GM23338 (cell line): ENCODE measurements around the gene POLR2A. TPM values are rescaled to one million over a fixed set of nuclear protein-coding genes. Genes with fewer than 3 reads are reported as not detected.

Experiments used
- ATAC-seq: fragments of 200-7000 bp; cut with Tn5 transposase; 3 replicates; pipeline ENCODE4 v1.9.1; 2020
- DNase-seq: peaks from one replicate; pipeline ENCODE4 v3.0.0-alpha.2; 2015; ENCODE audit warnings: low spot score
- H2AFZ ChIP-seq: fragments of 200-600 bp; sonication (generic); 2 replicates; pipeline ENCODE4 v1.8.0; 2016; ENCODE audit warnings: antibody characterized with exemption, mild to moderate bottlenecking, moderate library complexity
- H3F3A ChIP-seq: fragments of 200-600 bp; sonication (generic); replicated peaks from 2 replicates; pipeline ENCODE4 v1.8.0; 2017; ENCODE audit warnings: antibody characterized with exemption, mixed run types, low read depth
- H3K27ac ChIP-seq: fragments of 200-600 bp; sonication (generic); 2 replicates; pipeline ENCODE4 v1.6.1; 2016; ENCODE audit warnings: low read depth
- H3K27me3 ChIP-seq: fragments of 200-600 bp; sonication (generic); 2 replicates; pipeline ENCODE4 v1.8.0; 2016; ENCODE audit warnings: mild to moderate bottlenecking, mixed run types, moderate library complexity; ENCODE audit not compliant: insufficient read depth
- H3K36me3 ChIP-seq: fragments of 200-600 bp; sonication (generic); 2 replicates; pipeline ENCODE4 v1.8.0; 2016; ENCODE audit warnings: mild to moderate bottlenecking; ENCODE audit not compliant: insufficient read depth
- H3K4me1 ChIP-seq: fragments of 200-600 bp; sonication (generic); 2 replicates; pipeline ENCODE4 v1.8.0; 2016; ENCODE audit warnings: mild to moderate bottlenecking, moderate library complexity; ENCODE audit not compliant: insufficient read depth
- H3K4me2 ChIP-seq: fragments of 200-600 bp; sonication (generic); 2 replicates; pipeline ENCODE4 v1.7.1; 2017; ENCODE audit warnings: mixed run types
- H3K4me3 ChIP-seq: fragments of 200-600 bp; sonication (generic); 2 replicates; pipeline ENCODE4 v1.6.1; 2016; ENCODE audit warnings: mixed run types
- H3K79me2 ChIP-seq: fragments of 200-600 bp; sonication (generic); replicated peaks from 2 replicates; pipeline ENCODE4 v1.8.0; 2017; ENCODE audit warnings: mild to moderate bottlenecking; ENCODE audit not compliant: insufficient read depth
- H3K9me2 ChIP-seq: fragments of 200-600 bp; sonication (generic); 2 replicates; pipeline ENCODE4 v1.8.0; 2017; ENCODE audit not compliant: insufficient read depth
- H4K20me1 ChIP-seq: fragments of 200-600 bp; sonication (generic); replicated peaks from 2 replicates; pipeline ENCODE4 v1.8.0; 2017; ENCODE audit warnings: mild to moderate bottlenecking; ENCODE audit not compliant: insufficient read depth
- H3K27ac Mint-ChIP-seq: 2 replicates; pipeline ENCODE4 v1.8.0; 2020; ENCODE audit warnings: inconsistent platforms, mild to moderate bottlenecking, moderate library complexity, mixed read lengths
- H3K27me3 Mint-ChIP-seq: 3 replicates; pipeline ENCODE4 v1.8.0; 2022; ENCODE audit warnings: low read depth, mild to moderate bottlenecking, moderate library complexity, mixed read lengths, inconsistent platforms; ENCODE audit not compliant: insufficient read depth, poor library complexity
- H3K36me3 Mint-ChIP-seq: 3 replicates; pipeline ENCODE4 v1.8.0; 2021; ENCODE audit warnings: low read depth, mild to moderate bottlenecking, inconsistent platforms, moderate library complexity, mixed read lengths
- H3K4me1 Mint-ChIP-seq: 3 replicates; pipeline ENCODE4 v1.8.0; 2020; ENCODE audit warnings: mild to moderate bottlenecking, inconsistent platforms, mixed read lengths
- H3K4me3 Mint-ChIP-seq: 3 replicates; pipeline ENCODE4 v1.8.0; 2021; ENCODE audit warnings: moderate library complexity, mild to moderate bottlenecking, inconsistent platforms, mixed read lengths
- H3K9me3 Mint-ChIP-seq: 3 replicates; pipeline ENCODE4 v1.8.0; 2020; ENCODE audit warnings: moderate library complexity, mild to moderate bottlenecking, inconsistent platforms, mixed read lengths
- CREB1 ChIP-seq: fragments of 250-450 bp; sonication (Bioruptor Pico); IDR thresholded peaks from 2 replicates; pipeline ENCODE4 v1.5.0; 2020; ENCODE audit warnings: low read depth, mild to moderate bottlenecking, moderate library complexity
- CTCF ChIP-seq, 2 experiments: fragments of 200-600 bp in 1 of 2; sonication (generic) in 1 of 2; conservative IDR thresholded peaks; 2 replicates each; pipeline versions ENCODE4 v1.5.1 to v1.6.1; 2016 to 2017; ENCODE audit warnings: antibody characterized with exemption in 2 of 2, low read depth in 2 of 2, mild to moderate bottlenecking in 2 of 2, moderate library complexity in 1 of 2
- EZH2phosphoT487 ChIP-seq: fragments of 200-600 bp; sonication (generic); IDR thresholded peaks from one replicate; pipeline ENCODE4 v1.8.1; 2018; ENCODE audit warnings: antibody characterized with exemption; ENCODE audit not compliant: unreplicated experiment
- JUNB ChIP-seq: IDR thresholded peaks from one replicate; pipeline ENCODE4 v1.6.1; 2016; ENCODE audit warnings: antibody characterized with exemption; ENCODE audit not compliant: unreplicated experiment
- polyA plus RNA-seq: library from polyadenylated mRNA; unstranded; fragments of >200 nt; fragmentation: Nextera tagmentation; extraction: Ambion mirVana; gene quantifications from 2 replicates; pipeline ENCODE4 v1.2.1, GENCODE V29; 2016
- total RNA-seq: library from RNA; depleted of rRNA; stranded (reverse); fragments of >200 nt; shearing (Covaris generic); gene quantifications from 2 replicates; pipeline ENCODE4 v1.2.3, GENCODE V29; 2014
- TF ChIP-seq, protein P1 (sequence below): IDR thresholded peaks from one replicate; pipeline ENCODE4 v1.6.1; 2018; ENCODE audit warnings: antibody characterized with exemption; ENCODE audit not compliant: unreplicated experiment

Gene POLR2A
- total and polyA plus RNA-seq, 2 experiments from 2014 or later: 56.8 to 151 TPM

DNA sequence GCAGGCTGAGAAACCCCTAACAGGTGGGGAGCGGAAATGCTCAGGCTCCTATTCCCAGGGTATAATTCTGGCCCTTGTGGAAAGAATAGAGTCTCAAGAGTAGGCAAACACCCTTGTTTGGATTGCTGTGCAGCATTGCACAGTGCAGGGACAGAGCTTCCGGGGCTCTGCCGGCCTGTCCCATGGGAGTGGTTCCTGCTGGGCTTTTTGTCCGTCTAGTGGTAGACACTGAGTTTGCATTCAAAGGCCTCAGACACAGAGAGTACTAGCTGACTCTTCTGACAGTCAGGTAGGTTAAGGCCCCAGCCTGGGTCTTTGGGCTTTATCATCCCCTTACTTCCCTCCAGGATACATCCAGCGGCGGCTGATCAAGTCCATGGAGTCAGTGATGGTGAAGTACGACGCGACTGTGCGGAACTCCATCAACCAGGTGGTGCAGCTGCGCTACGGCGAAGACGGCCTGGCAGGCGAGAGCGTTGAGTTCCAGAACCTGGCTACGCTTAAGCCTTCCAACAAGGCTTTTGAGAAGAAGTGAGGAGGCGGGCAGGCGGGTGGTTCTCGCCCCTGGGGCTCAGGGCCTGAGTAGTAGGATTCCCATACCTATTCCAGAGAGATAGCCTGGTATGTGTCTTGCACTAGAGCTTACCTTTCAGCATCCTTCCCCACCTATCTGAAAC, 18.1 kb downstream of the POLR2A start:
- H3K4me3 Mint-ChIP-seq: no peak overlapping the region; the same call in 2 of the 3 replicates
- H3K27ac Mint-ChIP-seq: no peak overlapping the region
- H3K79me2 ChIP-seq: no peaks in the 10 kb centered on the region; the same call in 1 of the 2 replicates
- peaks cover 7% of the 10 kb centered on the region; the same call in 1 of the 2 replicates for H3F3A ChIP-seq
- no peaks in the 10 kb centered on the region for H3K4me1 ChIP-seq
- H3K4me1 Mint-ChIP-seq: no peaks in the 10 kb centered on the region
- H3K27me3 ChIP-seq: no peaks in the 10 kb centered on the region
- H3K27ac ChIP-seq: no peak overlapping the region
- no peak overlapping the region for H2AFZ ChIP-seq
- ATAC-seq (0 out of 3 replicates have a peak, but pooled peaks have one; percentile 22), DNase-seq (no peak)
- peaks cover 95% of the 10 kb centered on the region for H3K36me3 Mint-ChIP-seq
- peaks cover 2% of the 10 kb centered on the region for H3K27me3 Mint-ChIP-seq
- no peaks in the 10 kb centered on the region for H3K9me3 Mint-ChIP-seq
- no peaks in the 10 kb centered on the region for H3K9me2 ChIP-seq
- H3K4me2 ChIP-seq: no peak overlapping the region
- TF ChIP-seq, protein P1, sequence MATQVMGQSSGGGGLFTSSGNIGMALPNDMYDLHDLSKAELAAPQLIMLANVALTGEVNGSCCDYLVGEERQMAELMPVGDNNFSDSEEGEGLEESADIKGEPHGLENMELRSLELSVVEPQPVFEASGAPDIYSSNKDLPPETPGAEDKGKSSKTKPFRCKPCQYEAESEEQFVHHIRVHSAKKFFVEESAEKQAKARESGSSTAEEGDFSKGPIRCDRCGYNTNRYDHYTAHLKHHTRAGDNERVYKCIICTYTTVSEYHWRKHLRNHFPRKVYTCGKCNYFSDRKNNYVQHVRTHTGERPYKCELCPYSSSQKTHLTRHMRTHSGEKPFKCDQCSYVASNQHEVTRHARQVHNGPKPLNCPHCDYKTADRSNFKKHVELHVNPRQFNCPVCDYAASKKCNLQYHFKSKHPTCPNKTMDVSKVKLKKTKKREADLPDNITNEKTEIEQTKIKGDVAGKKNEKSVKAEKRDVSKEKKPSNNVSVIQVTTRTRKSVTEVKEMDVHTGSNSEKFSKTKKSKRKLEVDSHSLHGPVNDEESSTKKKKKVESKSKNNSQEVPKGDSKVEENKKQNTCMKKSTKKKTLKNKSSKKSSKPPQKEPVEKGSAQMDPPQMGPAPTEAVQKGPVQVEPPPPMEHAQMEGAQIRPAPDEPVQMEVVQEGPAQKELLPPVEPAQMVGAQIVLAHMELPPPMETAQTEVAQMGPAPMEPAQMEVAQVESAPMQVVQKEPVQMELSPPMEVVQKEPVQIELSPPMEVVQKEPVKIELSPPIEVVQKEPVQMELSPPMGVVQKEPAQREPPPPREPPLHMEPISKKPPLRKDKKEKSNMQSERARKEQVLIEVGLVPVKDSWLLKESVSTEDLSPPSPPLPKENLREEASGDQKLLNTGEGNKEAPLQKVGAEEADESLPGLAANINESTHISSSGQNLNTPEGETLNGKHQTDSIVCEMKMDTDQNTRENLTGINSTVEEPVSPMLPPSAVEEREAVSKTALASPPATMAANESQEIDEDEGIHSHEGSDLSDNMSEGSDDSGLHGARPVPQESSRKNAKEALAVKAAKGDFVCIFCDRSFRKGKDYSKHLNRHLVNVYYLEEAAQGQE: no peak
- TF ChIP-seq JUNB (no peak), CREB1 (no peak)
- H3K4me3 ChIP-seq: no peak overlapping the region
- H3K36me3 ChIP-seq: peaks cover 73% of the 10 kb centered on the region
- H4K20me1 ChIP-seq: peaks cover 6% of the 10 kb centered on the region; the same call in 1 of the 2 replicates

GRCh38 chr17:7502987-7503386, 18.8 kb downstream of the POLR2A start:
- H3K27me3 Mint-ChIP-seq: peaks cover 2% of the 10 kb centered on the region
- H3K9me3 Mint-ChIP-seq: no peaks in the 10 kb centered on the region
- no peak overlapping the region for H3K27ac Mint-ChIP-seq
- peak; percentile 78 for DNase-seq
- no peaks in the 10 kb centered on the region; the same call in 1 of the 2 replicates for H3K79me2 ChIP-seq
- H3K36me3 Mint-ChIP-seq: peaks cover 94% of the 10 kb centered on the region
- no peaks in the 10 kb centered on the region for H3K4me1 ChIP-seq
- peak; percentile 91 for ATAC-seq
- no peaks in the 10 kb centered on the region for H3K27me3 ChIP-seq
- no peaks in the 10 kb centered on the region for H3K4me1 Mint-ChIP-seq
- H3K27ac ChIP-seq: no peak overlapping the region
- TF ChIP-seq CTCF (conservative IDR thresholded peaks at IDR 0.05; ENCODE audit: low read depth in 2 of 2) (peak; percentile 52 to 78), EZH2phosphoT487 (no peak)
- no peak overlapping the region for H3K4me3 ChIP-seq
- H2AFZ ChIP-seq: no peak overlapping the region
- no peak overlapping the region for H3K4me3 Mint-ChIP-seq
- H3K36me3 ChIP-seq: peaks cover 78% of the 10 kb centered on the region
- peaks cover 8% of the 10 kb centered on the region; the same call in 1 of the 2 replicates for H4K20me1 ChIP-seq
- no peaks in the 10 kb centered on the region for H3K9me2 ChIP-seq
- peaks cover 7% of the 10 kb centered on the region; the same call in 1 of the 2 replicates for H3F3A ChIP-seq
- H3K4me2 ChIP-seq: no peak overlapping the region
